ENCODE results near the gene PGAP6.
"Not testable (repeated sequence)": the region's sequence is repeated elsewhere in the genome, so short reads cannot be mapped to it uniquely, and the experiment has no call there.

The PGAP6 gene

DNA sequence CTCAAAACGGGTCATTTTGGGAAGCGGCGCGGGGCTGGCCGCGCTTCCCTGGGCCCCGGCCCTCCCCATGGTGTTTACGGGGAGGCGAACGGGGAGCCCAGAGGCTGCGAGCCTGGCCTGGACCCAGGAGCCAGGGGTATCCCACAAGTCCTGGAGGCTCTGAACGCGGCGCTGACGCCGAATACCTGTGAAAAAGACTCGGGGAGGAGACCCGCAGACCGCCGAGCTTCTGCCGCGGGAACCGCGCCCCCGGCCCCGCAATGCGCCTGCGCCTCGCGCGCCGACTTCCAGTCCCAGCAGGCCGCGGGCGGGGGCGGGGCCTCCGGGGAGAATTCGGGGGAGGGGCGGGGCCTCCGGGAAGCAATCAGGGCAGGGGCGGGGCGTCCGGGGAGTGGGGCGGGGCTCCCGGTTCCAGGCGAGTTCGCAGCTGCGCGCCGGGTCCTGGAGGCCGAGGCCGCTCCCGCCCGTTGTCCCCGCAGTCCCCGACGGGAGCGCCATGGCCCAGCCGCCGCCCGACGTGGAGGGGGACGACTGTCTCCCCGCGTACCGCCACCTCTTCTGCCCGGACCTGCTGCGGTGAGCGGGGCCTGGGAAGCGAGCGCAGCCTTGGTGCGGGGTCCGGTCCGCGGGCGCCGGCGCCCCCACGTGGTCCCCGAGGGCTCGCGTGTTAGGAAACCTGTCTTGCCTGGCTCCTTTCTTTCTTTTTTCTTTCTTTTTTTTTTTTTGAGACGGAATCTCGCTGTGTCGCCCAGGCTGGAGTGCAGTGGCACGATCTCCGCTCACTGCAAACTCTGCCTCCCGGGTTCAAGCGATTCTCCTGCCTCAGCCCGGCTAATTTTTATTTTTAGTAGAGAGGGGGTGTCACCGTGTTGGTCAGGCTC is 19.9 kb upstream of the PGAP6 start, which contains the start of gene DECR2:
Gene DECR2, plus strand, starts transcription at position 418 of the 881 bp plus-strand sequence. Its CDS starts 79 bp downstream, at position 497.
- DNase-seq: peak; percentile 94 to 97

DNA sequence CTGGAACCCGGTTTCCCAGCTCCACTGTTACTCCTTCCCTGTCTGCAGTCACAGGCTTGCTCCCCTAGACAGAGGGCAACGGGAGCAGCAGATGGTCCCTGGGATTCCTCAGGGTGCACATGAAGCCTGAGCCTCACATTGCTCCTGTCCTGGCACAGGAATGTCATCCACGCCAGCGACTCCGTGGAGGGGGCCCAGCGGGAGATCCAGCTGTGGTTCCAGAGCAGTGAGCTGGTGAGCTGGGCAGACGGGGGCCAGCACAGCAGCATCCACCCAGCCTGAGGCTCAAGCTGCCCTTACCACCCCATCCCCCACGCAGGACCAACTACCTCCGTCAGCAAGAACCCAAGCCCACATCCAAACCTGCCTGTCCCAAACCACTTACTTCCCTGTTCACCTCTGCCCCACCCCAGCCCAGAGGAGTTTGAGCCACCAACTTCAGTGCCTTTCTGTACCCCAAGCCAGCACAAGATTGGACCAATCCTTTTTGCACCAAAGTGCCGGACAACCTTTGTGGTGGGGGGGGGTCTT is 18.3 kb upstream of the PGAP6 start:
- no peak for DNase-seq

- DNase-seq: no peak
Observed at GRCh38 chr16:399340-400019, 17.7 kb upstream of the PGAP6 start.

GRCh38 chr16:398561-399339 is 17.0 kb upstream of the PGAP6 start:
- no peak for DNase-seq

DNA sequence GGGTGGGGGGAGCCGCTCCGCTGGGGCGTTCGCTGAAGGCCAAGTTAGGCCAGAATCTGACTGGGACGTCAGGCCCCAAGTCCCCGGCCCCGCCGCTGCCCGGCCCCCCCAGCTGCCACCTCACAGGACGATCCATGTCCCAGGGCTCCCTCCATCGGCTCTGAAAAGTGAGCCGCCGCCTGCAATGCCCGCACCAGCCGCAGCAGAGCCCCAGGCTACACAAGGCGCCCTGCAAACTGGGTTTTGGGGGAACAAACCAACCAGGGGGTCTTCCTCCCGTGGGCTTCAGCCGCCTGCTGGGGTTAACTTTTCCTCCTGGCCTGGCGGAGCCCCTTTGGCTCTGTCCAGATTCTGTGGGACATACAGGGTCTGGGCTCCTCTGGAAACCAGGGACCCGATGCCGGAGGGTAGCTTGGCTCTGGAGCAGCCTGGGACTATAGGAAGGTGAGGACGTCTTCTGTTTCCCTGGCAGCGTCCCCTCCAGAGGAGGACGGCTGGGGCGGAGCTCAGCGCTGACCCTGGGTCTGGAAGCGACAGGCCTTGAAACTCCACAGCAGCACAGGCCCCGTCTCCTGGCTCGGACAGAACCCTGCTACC is 16.1 kb upstream of the PGAP6 start:
- DNase-seq: peak; percentile 35 to 41

GRCh38 chr16:397135-397661 is 15.4 kb upstream of the PGAP6 start, which contains the start of gene NME4:
TSS of gene NME4 (plus strand) at chr16:397199. CDS start at chr16:397223, 24 bp downstream.
- peak in 1 of 2 donors; percentile 32 for DNase-seq

- no peak for DNase-seq
Observed at GRCh38 chr16:396605-397004, 14.8 kb upstream of the PGAP6 start.

GRCh38 chr16:396199-396598 is 14.4 kb upstream of the PGAP6 start:
- DNase-seq: no peak

- DNase-seq: no peak
Observed at GRCh38 chr16:392450-393030, 10.8 kb upstream of the PGAP6 start.

- peak; percentile 74 to 77 for DNase-seq
Observed at GRCh38 chr16:391885-392335, 10.1 kb upstream of the PGAP6 start.

DNA sequence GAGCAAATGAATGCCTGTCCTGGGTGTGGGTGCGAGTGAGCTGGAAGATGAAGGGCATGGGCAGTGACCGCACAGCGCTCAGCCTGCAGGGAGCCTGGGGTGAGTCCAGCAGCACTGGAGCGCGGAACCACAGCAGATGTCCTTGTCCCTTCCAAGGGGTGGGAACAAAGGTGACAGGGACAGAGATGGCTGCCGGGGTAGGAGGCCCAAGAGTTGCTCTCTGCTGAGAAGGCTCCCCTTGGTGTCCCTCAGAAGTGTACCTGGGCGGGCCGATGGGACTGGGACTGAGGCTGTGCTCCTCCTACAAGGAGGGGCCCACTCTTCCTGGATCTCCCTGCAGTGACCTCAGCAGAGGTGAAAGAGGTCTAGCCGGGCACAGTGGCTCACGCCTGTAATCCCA is 7.6 kb upstream of the PGAP6 start:
- no peak for DNase-seq

GRCh38 chr16:387761-388666 is 6.2 kb upstream of the PGAP6 start:
- not testable (repeated sequence) for DNase-seq

- no peak for DNase-seq
Observed at GRCh38 chr16:386641-387156, 4.9 kb upstream of the PGAP6 start.

DNA sequence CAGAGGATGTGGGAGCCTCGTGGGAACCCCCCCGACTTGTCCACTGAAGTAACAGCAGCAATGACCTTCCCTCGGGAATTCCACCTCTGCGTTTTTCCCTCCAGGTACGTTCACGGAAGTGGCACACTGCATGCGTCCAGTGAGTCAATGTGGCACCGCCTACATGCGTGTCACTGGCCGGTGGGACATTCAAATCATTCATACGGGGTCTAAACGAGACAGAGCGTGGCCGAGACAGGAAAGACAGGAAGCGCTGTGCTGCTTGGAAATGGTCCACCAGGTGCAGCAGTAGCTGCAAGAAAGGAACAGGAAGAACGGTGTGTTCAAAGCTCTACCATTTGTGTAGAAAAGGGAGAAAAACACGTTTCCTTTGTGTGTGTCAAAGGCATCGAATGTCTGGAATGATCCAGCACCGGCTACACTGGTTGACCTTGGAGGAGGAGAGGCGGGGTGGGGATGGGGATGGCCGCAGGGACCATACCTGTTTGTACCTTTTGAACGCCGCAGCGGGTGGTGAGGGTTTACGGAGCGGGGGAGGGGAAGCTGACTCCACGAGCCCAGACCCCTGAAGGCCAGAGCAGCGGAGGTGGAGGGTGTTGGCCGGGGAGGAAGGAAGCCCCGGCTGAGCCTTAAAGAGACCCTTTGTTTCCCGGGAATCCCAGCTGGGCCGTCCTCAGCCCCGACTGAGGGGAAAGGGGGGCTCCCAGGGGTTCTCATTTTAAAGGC is 1.7 kb upstream of the PGAP6 start:
- DNase-seq: peak; percentile 30 to 51

DNA sequence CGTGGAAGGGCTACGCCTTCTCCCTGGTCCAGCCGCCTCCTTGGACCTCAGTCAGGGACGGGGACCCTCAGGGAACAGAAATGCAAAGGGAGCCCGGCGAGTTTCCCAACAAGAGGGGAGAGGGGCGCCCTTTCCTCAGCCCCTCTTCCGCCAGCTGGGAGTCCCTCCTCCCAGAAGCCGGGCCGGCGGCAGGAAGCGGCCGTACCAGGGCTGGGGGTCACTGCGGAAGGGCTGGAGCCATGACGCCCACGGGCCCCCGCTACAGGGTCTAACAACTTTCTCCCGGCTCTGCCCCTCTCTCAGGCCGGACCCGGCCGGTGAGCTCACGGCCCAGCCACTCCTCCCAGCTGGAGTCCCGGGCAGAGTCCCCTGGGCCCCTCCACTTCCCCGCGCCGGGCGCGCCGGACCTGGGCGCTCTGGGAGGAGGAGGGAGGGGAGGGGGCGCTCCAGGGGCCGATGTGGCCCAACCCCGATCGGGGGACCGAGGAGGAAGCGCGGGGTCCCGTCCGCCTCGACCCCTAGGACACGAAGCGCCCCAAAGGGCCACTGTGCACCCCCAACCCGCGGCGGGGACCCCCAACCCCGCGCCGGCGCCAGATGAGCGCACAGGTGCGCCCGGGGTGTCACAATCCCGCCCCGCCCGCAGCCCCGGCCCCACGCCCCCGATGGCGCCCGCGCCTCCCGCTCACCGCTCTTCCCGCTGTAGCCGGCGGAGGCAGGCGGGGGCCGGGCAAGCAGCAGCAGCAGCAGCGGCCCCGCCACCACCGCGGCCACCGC is 578 bp downstream of the PGAP6 start:
- peak in 1 of 2 donors; percentile 26 for DNase-seq

DNA sequence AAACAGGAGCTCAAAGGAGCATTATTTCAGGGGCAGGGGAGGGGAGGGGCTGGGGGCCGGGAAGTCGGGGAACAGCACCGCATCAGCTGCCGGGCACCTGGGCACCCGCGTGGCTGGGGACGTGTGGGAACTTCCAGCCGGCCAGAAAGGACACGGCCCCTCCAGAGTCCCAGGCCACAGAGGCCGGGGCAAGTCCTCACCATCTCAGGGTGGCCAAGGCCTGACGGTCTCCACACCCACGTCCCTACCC is 1.1 kb downstream of the PGAP6 start:
- DNase-seq: no peak

GRCh38 chr16:379961-380761 is 1.6 kb downstream of the PGAP6 start:
- peak in 1 of 2 donors; percentile 44 for DNase-seq

Measured in CD4-positive, alpha-beta T cell treated with Interferon alpha-2 for 1 hour (primary cell).